Limb (tissue), 2 donors: ENCODE data around the gene FAM83D.

Experiments
- DNase-seq, 2 donors: peaks; one replicate each; pipeline ENCODE4 v3.0.0-alpha.2; 2016; ENCODE audit errors: extremely low spot score in 2 of 2

The FAM83D gene

GRCh38 chr20:38895098-38895949 lies 30.9 kb upstream of the FAM83D start:
- no peak for DNase-seq

GRCh38 chr20:38896009-38896594 lies 30.1 kb upstream of the FAM83D start:
- DNase-seq = no peak

- DNase-seq = no peak
Measured at GRCh38 chr20:38897267-38897666, 28.9 kb upstream of the FAM83D start.

- DNase-seq = no peak
Measured at GRCh38 chr20:38900606-38901005, 25.6 kb upstream of the FAM83D start.

DNA sequence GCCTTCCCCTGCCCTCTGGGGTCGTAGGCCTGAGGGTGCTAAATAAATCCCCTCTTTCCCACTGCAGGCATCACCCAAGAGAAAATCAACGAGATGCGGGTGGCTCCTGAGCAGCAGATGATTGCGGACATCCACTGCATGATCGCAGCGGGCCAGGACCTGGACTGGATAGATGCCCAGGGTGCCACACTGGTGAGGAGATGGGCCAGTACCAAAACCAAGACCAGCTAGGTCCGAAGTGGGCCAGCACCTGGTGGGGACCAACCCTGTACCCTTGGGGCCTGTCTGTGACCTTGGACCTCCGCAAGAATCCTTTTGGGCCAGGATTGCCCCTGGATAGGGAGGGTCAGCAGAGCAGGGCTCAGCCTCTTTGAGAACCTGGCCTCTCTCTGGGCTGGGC lies 23.6 kb upstream of the FAM83D start:
- no peak for DNase-seq

DNA sequence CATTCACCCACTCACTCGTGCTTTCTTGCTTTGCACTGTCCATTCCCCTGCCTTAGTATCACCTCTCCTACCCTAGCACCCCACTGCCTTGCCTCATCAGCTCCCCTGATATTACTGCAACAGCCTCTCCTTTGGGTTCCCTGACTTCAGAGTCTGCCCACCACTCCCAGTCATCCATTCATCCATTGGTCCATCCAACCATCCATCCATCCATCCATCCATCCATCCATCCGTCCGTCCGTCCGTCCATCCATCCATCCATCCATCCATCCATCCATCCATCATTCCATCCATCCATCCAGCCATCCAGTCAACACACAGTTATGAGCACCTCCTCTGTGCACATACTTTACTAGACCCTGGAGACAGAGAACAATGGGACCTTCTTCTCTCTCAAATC lies 22.9 kb upstream of the FAM83D start:
- no peak for DNase-seq

- no peak for DNase-seq
Measured at GRCh38 chr20:38905375-38905774, 20.8 kb upstream of the FAM83D start.

DNA sequence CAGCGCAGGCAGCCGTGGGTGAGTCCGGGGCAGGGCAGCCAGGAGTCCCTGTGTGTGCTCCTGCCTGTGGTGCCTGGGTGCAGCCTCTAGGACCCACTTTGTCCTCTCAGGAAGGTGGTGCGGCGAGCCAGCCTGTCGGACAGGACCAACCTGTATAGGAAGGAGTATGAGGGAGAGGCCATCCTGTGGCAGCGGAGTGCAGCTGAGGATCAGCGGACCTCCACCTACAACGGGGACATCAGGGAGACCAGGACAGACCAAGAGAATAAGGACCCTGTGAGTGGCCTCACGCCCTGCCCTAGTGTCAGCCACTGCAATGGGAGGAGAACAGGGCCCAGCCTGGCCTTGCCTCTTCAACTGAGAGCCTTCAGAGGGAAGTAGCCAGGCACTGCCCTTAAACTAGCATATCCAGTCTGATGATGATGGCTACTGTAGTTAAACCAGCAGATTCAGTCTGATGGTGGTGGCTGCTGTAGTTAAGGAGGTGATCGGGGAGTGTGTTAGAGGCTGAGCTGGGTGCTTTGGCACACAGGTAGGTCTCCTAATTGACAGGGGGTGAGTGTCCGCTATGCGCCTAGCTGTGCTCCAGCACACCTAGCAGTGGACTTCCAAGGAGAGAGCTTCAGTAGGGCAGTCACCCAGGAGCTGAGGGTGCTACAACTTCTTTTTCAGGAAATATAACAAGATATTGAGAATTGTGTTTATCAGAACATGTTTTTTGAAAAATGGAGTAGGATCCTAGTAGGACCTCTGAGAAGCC lies 18.1 kb upstream of the FAM83D start:
- DNase-seq = no peak

- no peak for DNase-seq
Measured at GRCh38 chr20:38915355-38915754, 10.9 kb upstream of the FAM83D start.

DNA sequence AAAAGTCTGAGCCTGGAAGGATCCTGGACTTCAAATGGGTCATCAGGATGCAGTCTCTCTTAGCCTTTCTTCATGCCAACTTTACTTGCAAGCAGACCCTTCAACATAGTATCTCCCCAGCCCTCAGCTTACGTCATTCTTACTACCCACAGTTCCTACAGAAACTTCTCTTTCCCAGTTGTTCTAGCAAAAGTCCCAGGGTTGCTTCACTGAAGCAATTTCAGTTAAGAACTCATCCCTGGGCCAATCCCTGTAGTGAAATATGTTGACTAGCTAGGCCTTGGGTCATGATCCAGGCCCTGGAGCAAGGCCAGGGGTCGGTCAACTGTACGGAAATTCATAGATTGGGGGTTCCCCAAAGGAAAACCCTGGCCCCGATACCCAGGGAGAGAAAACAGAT lies 8.6 kb upstream of the FAM83D start:
- DNase-seq = no peak

DNA sequence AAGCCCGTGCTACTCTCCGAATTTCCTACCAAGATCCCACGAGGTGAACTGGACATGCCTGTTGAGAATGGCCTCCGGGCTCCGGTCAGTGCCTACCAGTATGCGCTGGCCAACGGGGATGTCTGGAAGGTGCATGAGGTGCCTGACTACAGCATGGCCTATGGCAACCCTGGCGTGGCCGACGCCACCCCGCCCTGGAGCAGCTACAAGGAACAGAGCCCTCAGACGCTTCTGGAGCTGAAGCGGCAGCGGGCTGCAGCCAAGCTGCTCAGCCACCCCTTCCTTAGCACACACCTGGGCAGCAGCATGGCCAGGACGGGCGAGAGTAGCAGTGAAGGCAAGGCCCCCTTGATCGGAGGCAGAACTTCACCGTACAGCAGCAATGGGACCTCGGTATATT lies 8.0 kb upstream of the FAM83D start:
- DNase-seq = no peak

DNA sequence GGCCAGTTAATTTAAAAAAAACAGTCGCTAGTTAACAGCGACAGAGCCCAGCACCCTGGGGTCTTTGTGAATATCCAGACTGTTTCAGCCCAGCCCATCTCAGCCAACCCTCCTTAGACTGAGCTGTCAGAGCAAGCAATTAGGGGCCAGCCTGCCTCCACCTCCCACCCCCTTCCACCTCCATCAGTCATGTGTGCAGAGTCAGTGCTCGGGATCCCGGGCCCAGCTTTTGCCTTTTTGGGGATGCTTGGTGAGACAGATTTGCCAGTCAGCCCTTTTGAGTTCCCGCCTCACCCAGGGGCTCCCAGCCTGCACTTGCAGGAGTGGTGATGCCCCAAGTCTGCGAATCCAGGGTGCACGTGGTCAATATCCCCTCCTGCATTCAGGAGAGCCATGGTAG lies 6.5 kb upstream of the FAM83D start:
- no peak for DNase-seq

DNA sequence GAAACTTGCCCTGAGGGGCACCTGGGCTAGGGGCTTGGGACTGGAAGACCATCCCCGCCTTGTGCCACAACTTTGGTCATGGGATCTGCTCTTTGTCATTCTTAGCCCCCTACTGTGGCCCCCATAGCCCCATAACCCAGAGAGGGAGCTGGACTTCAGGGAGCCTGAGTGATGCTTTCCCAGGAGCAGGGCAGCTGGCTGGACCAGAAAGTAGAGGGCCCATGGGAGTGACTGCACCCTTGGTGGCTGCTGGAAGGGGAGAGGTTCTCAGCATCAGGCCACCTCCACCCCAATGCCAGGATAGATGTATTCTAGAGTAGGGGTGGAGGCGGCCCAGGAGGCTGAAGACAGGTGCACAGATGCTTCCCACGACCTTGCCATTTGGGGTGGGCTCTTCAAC lies 5.8 kb upstream of the FAM83D start:
- no peak for DNase-seq

DNA sequence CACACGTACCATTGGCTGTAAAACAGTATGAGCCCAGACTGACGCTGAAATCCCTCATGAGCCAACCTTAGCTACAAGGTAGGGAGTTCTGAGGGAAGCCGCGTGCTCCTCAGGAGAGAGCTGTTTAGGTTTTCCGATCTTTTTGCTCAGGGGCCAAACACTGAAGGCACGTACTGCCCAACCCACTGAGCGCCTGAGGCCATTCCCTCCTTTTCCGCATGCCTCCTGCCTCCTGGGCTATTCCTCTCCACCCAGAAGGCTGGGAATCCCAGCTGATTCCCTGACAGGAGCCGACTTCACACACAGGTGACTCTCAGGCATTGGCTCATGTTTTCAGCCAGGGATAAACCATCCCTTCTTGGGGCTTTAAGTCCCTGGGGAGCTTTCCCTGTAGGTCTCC lies 5.4 kb upstream of the FAM83D start:
- no peak for DNase-seq

- no peak for DNase-seq
Measured at GRCh38 chr20:38924718-38925117, 1.5 kb upstream of the FAM83D start.

- DNase-seq = no peak
Measured at GRCh38 chr20:38926934-38927616, 858 bp downstream of the FAM83D start.

- DNase-seq = no peak
Measured at GRCh38 chr20:38927902-38928578, 1.8 kb downstream of the FAM83D start.

DNA sequence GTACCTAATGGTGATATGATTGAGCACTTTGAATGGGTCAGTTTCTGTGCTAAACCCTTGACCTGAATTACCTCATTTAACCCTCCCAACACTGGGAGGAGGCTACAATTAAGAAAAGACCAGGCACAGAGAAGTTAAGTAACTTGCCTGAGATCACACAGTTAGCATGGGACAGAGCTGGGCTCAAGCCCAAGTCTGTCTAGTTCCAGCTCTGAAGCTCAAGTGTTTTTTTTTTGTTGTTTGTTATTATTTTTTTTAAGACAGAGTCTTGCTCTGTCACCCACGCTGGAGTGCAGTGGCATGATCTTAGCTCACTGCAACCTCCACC lies 4.0 kb downstream of the FAM83D start:
- DNase-seq = no peak

- DNase-seq = no peak
Measured at GRCh38 chr20:38931984-38932383, 5.8 kb downstream of the FAM83D start.

DNA sequence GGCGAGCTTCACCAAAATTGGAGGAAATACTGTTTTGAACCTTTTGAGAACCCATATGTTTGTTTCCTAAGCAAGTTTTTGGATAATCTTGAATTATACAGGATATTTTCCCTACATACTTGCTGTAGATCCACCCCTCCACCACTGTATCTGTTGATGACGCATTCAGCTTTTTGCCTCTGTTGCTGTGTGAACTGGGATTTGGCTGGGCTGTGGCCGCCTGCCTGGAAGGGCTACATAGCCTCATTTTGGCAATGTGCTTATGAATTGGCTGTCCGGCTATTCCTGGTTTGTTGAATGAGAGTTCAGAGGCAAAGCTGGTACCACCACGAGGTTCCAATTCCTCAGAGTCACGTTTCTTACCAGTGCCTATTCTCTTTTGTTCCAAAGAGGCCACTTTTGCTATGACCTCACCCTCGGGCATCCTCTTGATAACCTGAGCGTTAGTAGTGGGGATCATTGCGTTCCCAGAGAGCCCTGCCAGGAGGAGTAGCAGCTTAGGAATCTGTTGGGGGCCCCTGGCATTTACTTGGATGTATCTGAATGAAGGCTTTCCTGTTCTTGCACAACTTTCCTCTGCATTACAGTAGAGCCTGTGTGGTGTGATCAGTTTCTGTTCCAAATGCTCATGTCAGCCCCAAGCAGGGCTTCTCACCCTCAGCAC lies 6.4 kb downstream of the FAM83D start:
- no peak for DNase-seq

- no peak for DNase-seq
Measured at GRCh38 chr20:38934530-38934929, 8.3 kb downstream of the FAM83D start.
